ENCODE results near the gene FNDC11. TPM values are rescaled to one million over a fixed set of nuclear protein-coding genes. Genes with fewer than 3 reads are reported as not detected.
A peak's percentile ranks its signal among the peaks of the same experiment; 100 is the strongest.

FNDC11 gene
- total RNA-seq, 2 donors from 2014 or later: 0.35 to 0.69 TPM

DNA sequence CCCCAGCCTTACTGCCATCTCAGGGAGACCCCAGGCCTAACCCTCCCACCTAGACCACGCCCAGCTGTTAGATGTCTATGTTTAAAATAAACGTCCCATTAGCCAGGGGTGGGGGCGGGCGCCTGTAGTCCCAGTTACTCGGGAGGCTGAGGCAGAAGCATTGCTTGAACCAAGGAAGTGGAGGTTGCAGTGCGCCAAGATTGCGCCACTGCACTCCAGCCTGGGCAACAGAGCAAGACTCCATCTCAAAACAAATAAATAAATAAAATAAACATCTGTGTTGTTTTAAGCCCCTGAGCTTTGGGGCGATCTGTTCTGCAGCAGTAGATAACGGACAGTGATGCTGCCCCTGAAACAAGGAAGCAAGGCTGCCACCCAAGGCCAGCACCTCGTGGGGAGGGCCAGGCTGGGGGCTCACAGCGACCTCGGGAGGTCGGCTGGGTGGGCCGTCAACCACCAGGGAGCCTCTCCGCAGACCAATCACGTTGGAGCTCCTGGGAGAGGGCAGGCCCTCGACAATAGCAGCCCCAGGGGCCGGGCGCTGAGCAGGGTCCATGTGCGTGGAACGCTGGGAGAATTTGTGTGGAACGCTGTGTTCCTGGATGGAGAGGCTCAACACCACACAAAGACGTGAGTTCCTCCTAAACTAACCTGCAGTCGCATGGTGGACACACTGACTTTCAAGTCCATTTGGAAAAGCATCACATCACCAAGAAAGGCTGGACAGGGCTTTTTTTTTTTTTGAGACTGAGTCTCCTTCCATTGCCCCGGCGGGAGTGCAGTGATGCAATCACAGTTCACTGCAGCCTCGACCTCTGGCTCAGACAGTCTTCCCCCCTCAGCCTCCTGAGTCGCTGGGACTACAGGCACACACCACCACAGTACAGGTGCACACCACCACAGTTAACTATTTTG lies 21.1 kb downstream of the FNDC11 start:
- TF ChIP-seq, protein P1, sequence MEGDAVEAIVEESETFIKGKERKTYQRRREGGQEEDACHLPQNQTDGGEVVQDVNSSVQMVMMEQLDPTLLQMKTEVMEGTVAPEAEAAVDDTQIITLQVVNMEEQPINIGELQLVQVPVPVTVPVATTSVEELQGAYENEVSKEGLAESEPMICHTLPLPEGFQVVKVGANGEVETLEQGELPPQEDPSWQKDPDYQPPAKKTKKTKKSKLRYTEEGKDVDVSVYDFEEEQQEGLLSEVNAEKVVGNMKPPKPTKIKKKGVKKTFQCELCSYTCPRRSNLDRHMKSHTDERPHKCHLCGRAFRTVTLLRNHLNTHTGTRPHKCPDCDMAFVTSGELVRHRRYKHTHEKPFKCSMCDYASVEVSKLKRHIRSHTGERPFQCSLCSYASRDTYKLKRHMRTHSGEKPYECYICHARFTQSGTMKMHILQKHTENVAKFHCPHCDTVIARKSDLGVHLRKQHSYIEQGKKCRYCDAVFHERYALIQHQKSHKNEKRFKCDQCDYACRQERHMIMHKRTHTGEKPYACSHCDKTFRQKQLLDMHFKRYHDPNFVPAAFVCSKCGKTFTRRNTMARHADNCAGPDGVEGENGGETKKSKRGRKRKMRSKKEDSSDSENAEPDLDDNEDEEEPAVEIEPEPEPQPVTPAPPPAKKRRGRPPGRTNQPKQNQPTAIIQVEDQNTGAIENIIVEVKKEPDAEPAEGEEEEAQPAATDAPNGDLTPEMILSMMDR (IDR thresholded peaks at IDR 0.05): no peak
- Histone ChIP-seq H3K4me1 (peaks cover 9% of the 10 kb centered on the region), H3K4me3 (no peak overlapping the region), H3K9me3 (no peaks in the 10 kb centered on the region), H3K27me3 (no peaks in the 10 kb centered on the region), H3K9ac (ENCODE audit: low read depth in 2 of 2, low read length in 2 of 2) (peak overlapping the region in 1 of 2 donors; percentile 78), H3K36me3 (no peaks in the 10 kb centered on the region), H3K27ac (no peak overlapping the region)
- DNase-seq: no peak
- intact Hi-C loops (cut with DNase I): no loop called here

DNA sequence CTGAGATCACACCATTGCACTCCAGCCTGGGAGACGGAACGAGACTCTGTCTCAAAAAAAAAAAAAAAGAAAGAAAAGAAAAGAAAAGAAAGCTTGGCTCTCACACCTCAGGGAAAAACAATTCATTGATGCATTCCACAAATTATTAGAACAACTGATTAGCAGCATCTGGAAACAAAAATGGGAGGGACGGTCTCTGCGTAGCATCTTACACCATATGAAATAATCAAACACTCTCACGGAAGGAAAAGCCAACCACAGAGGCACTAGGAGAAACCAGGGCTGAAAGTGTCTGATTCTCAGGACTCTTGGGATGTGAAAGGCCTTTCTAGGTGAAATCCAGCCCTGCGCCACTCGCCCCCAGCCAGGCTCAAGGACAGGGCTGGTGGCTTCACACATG lies 22.4 kb downstream of the FNDC11 start:
- TF ChIP-seq, protein P1 (IDR thresholded peaks at IDR 0.05): no peak
- DNase-seq: no peak
- Histone ChIP-seq H3K9ac (ENCODE audit: low read depth in 2 of 2, low read length in 2 of 2) (no peak overlapping the region), H3K36me3 (no peaks in the 10 kb centered on the region), H3K4me3 (no peak overlapping the region), H3K9me3 (no peaks in the 10 kb centered on the region), H3K4me1 (peaks cover 9% of the 10 kb centered on the region), H3K27ac (no peak overlapping the region), H3K27me3 (no peaks in the 10 kb centered on the region)
- intact Hi-C loops (cut with DNase I): no loop called here

DNA sequence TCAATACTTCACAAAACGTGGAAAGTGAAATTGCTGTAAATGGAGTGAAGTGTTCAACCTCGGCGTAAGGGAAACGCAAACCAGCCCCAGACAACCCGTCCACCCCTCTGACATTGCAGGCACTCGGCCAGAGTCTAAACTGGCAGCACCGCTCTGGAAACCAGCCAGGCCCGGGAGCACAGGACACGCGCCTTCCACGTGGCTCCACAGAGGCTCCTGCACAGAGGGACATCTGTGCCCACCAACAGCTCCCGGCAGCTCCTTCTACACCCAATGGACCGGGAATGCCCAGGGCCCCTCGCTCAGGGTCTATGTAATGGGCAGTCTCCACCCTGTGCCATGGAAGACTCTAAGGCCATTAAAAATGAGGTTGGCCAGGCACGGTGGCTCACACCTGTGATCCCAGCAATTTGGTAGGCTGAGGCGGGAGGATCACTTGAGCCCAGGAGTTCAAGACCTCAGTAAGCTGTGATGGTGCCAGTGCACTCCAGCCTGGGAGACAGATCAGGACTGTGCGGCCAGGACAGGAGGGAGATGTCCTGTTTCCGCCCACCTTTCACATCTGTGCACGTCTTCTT lies 23.4 kb downstream of the FNDC11 start:
- Histone ChIP-seq H3K27ac (no peak overlapping the region), H3K4me1 (peaks cover 9% of the 10 kb centered on the region), H3K36me3 (no peaks in the 10 kb centered on the region), H3K4me3 (no peak overlapping the region), H3K9me3 (no peaks in the 10 kb centered on the region), H3K27me3 (no peaks in the 10 kb centered on the region), H3K9ac (ENCODE audit: low read depth in 2 of 2, low read length in 2 of 2) (no peak overlapping the region)
- TF ChIP-seq, protein P1 (IDR thresholded peaks at IDR 0.05): no peak
- no peak for DNase-seq
- intact Hi-C loops (cut with DNase I): no loop called here

GRCh38 chr20:63578224-63579016 lies 24.5 kb downstream of the FNDC11 start:
- TF ChIP-seq, protein P1 (IDR thresholded peaks at IDR 0.05): no peak
- DNase-seq: no peak
- Histone ChIP-seq H3K9me3 (no peaks in the 10 kb centered on the region), H3K4me1 (peaks cover 3% of the 10 kb centered on the region), H3K9ac (ENCODE audit: low read depth in 2 of 2, low read length in 2 of 2) (no peak overlapping the region), H3K4me3 (no peak overlapping the region), H3K27me3 (no peaks in the 10 kb centered on the region), H3K36me3 (no peaks in the 10 kb centered on the region), H3K27ac (no peak overlapping the region)
- intact Hi-C loops (cut with DNase I): no loop called here

DNA sequence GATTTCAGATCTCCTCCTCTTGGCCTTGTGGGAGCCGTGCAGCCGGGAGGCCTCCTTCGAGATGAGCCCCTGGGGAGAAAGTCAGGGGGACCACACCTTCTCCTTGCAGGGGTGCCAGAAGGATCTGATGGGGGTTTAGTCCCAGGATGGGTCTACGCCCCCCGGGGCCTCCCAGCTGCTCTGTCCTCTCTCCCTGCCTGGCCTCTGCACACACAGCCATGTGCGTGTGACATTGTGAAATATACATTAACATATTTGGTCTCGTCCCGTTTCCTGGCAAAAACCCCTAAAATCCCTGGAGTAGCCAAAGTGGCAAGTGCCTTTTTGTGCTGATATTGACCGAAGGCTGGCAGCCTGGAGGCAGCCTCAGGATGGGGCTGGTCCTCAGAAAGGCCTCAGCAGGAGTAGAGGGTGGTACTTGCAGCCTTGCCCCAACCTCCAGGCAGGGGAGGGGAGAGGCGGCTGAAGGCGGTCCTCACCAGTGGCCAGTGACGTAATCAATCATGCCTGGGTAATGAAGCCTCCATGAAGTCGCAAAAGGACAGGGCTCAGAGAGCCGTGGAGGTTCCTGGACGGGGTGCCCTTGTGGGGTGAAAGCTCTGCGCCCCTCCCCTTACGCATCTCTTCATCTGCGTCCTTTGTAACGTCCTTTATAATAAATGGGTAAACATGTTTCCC lies 25.2 kb downstream of the FNDC11 start:
- H3K27me3 ChIP-seq: no peaks in the 10 kb centered on the region
- no peak overlapping the region for H3K9ac ChIP-seq (ENCODE audit: low read depth in 2 of 2, low read length in 2 of 2)
- intact Hi-C loops (cut with DNase I): no loop called here
- peaks cover 3% of the 10 kb centered on the region for H3K4me1 ChIP-seq
- no peaks in the 10 kb centered on the region for H3K36me3 ChIP-seq
- no peak for DNase-seq
- no peaks in the 10 kb centered on the region for H3K9me3 ChIP-seq
- TF ChIP-seq, protein P1 (IDR thresholded peaks at IDR 0.05): no peak
- no peak overlapping the region for H3K27ac ChIP-seq
- H3K4me3 ChIP-seq: no peak overlapping the region

Data from colonic mucosa (tissue), 4 donors.